SK-N-SH treated with all-trans-retinoic acid at 6 μM for 48 hours (cell line): ENCODE results near the gene OLIG1.

Experiments
- ATAC-seq: fragments of 200-7000 bp; cut with Tn5 transposase; 3 replicates; pipeline ENCODE4 v1.9.1; 2020; ENCODE audit warnings: mild to moderate bottlenecking, moderate library complexity
- ARNTL ChIP-seq: fragments of 450-650 bp; formaldehyde crosslinking; IDR thresholded peaks from 2 replicates; pipeline ENCODE4 v1.5.0; 2020; ENCODE audit warnings: low read depth, mild to moderate bottlenecking, moderate library complexity, borderline replicate concordance
- BACH2 ChIP-seq: fragments of 250-450 bp; sonication (Bioruptor Pico); IDR thresholded peaks from 2 replicates; pipeline ENCODE4 v1.9.0; 2021; ENCODE audit warnings: mild to moderate bottlenecking, borderline replicate concordance
- ESRRG ChIP-seq: fragments of 250-450 bp; sonication (Bioruptor Pico); IDR thresholded peaks from 2 replicates; pipeline ENCODE4 v1.6.1; 2021; ENCODE audit warnings: mild to moderate bottlenecking
- GLIS3 ChIP-seq: fragments of 250-450 bp; sonication (Bioruptor Pico); IDR thresholded peaks from 2 replicates; pipeline ENCODE4 v1.5.0; 2020; ENCODE audit warnings: mild to moderate bottlenecking, moderate library complexity
- ISL1 ChIP-seq: fragments of 250-450 bp; sonication (Bioruptor Pico); IDR thresholded peaks from 2 replicates; pipeline ENCODE4 v2.1.2; 2022; ENCODE audit warnings: mild to moderate bottlenecking, moderate library complexity
- OSR1 ChIP-seq: fragments of 250-450 bp; sonication (Bioruptor Pico); IDR thresholded peaks from 2 replicates; pipeline ENCODE4 v1.8.0; 2022; ENCODE audit warnings: moderate library complexity, mild to moderate bottlenecking, inconsistent platforms
- PATZ1 ChIP-seq: fragments of 250-450 bp; sonication (Bioruptor Pico); IDR thresholded peaks from 2 replicates; pipeline ENCODE4 v1.8.0; 2020; ENCODE audit warnings: mild to moderate bottlenecking, moderate library complexity, borderline replicate concordance
- POU6F1 ChIP-seq: fragments of 250-450 bp; sonication (Bioruptor Pico); IDR thresholded peaks from 2 replicates; pipeline ENCODE4 v1.8.0; 2021; ENCODE audit warnings: low read depth, mild to moderate bottlenecking, moderate library complexity, borderline replicate concordance
- PPARA ChIP-seq: fragments of 250-450 bp; sonication (Bioruptor Pico); IDR thresholded peaks from 2 replicates; pipeline ENCODE4 v1.5.0; 2020; ENCODE audit warnings: mild to moderate bottlenecking, borderline replicate concordance
- RARB ChIP-seq: fragments of 250-450 bp; sonication (Bioruptor Pico); IDR thresholded peaks from 2 replicates; pipeline ENCODE4 v1.8.0; 2021; ENCODE audit warnings: mild to moderate bottlenecking, moderate library complexity
- SNAI2 ChIP-seq: fragments of 250-450 bp; sonication (Bioruptor Pico); IDR thresholded peaks from 2 replicates; pipeline ENCODE4 v1.5.0; 2020; ENCODE audit warnings: mild to moderate bottlenecking, moderate library complexity
- TCF4 ChIP-seq: fragments of 250-450 bp; sonication (Bioruptor Pico); IDR thresholded peaks from 2 replicates; pipeline ENCODE4 v1.8.0; 2021; ENCODE audit warnings: mild to moderate bottlenecking, moderate library complexity, borderline replicate concordance
- TOX ChIP-seq: fragments of 250-450 bp; sonication (Bioruptor Pico); IDR thresholded peaks from 2 replicates; pipeline ENCODE4 v1.8.0; 2021; ENCODE audit warnings: mild to moderate bottlenecking, moderate library complexity, borderline replicate concordance
- TSHZ2 ChIP-seq: fragments of 250-450 bp; sonication (Bioruptor Pico); IDR thresholded peaks from 2 replicates; pipeline ENCODE4 v1.5.0; 2020; ENCODE audit warnings: mild to moderate bottlenecking, moderate library complexity
- ZC3H10 ChIP-seq: fragments of 250-450 bp; sonication (Bioruptor Pico); IDR thresholded peaks from 2 replicates; pipeline ENCODE4 v1.5.1; 2021; ENCODE audit warnings: mild to moderate bottlenecking, moderate library complexity
- ZFP3 ChIP-seq: fragments of 250-450 bp; sonication (Bioruptor Pico); IDR thresholded peaks from 2 replicates; pipeline ENCODE4 v1.5.0; 2020; ENCODE audit warnings: mild to moderate bottlenecking, moderate library complexity
- ZNF565 ChIP-seq: fragments of 450-650 bp; formaldehyde crosslinking; conservative IDR thresholded peaks from 2 replicates; pipeline ENCODE4 v1.5.0; 2020; ENCODE audit warnings: low read depth, mild to moderate bottlenecking, moderate library complexity
- ZNF70 ChIP-seq: fragments of 450-650 bp; formaldehyde crosslinking; IDR thresholded peaks from 2 replicates; pipeline ENCODE4 v1.5.0; 2020; ENCODE audit warnings: mild to moderate bottlenecking, moderate library complexity
- ZNF8 ChIP-seq: fragments of 450-650 bp; formaldehyde crosslinking; IDR thresholded peaks from 2 replicates; pipeline ENCODE4 v1.5.0; 2020; ENCODE audit warnings: mild to moderate bottlenecking, moderate library complexity
- TF ChIP-seq, protein P1 (sequence below): fragments of 250-450 bp; sonication (Bioruptor Pico); IDR thresholded peaks from 2 replicates; pipeline ENCODE4 v1.5.1; 2020; ENCODE audit warnings: low read depth, mild to moderate bottlenecking, moderate library complexity

OLIG1 gene

GRCh38 chr21:33111577-33111976, 41.6 kb downstream of the OLIG1 start:
- no peak for ATAC-seq
- TF ChIP-seq TCF4 (CRISPR knock-in tag) (no peak), RARB (no peak), ZNF565 (CRISPR knock-in tag) (no peak), BACH2 (CRISPR knock-in tag) (no peak), ISL1 (CRISPR knock-in tag) (no peak), OSR1 (no peak), ZC3H10 (CRISPR knock-in tag) (no peak), TSHZ2 (no peak), ARNTL (no peak), ZNF8 (CRISPR knock-in tag) (no peak), ZFP3 (CRISPR knock-in tag) (no peak), PPARA (CRISPR knock-in tag) (no peak), SNAI2 (no peak), TOX (CRISPR knock-in tag) (no peak), GLIS3 (CRISPR knock-in tag) (no peak), PATZ1 (CRISPR knock-in tag) (no peak)
- TF ChIP-seq, protein P1, sequence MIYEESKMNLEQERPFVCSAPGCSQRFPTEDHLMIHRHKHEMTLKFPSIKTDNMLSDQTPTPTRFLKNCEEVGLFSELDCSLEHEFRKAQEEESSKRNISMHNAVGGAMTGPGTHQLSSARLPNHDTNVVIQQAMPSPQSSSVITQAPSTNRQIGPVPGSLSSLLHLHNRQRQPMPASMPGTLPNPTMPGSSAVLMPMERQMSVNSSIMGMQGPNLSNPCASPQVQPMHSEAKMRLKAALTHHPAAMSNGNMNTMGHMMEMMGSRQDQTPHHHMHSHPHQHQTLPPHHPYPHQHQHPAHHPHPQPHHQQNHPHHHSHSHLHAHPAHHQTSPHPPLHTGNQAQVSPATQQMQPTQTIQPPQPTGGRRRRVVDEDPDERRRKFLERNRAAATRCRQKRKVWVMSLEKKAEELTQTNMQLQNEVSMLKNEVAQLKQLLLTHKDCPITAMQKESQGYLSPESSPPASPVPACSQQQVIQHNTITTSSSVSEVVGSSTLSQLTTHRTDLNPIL (CRISPR knock-in tag) = no peak

GRCh38 chr21:33112151-33112550, 42.2 kb downstream of the OLIG1 start:
- TF ChIP-seq TSHZ2 (no peak), RARB (no peak)
- TF ChIP-seq, all 23 proteins: peak for 0

DNA sequence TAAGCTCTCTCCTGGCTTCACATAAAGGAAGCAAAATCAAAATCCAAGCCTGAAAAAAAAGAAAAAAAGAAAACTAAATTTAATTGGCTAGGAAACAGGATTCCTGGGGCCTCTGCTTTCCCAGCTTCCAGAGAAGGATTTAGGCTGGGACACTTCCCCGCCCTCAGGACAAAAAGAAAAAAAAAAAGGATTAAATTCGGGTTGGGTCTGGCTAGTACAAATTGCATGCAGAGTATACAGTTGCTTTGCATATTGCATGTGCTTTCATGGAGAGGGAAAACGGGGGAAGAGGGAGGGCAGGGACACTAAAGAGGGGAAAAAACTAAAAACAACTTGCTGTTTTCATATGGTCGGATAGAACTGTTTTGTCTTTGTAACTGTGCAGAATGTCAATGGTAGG, 42.7 kb downstream of the OLIG1 start:
- no peak for TF ChIP-seq ZC3H10 (CRISPR knock-in tag)
- no peak for TF ChIP-seq ZNF565 (CRISPR knock-in tag)
- no peak for TF ChIP-seq PPARA (CRISPR knock-in tag)
- TF ChIP-seq GLIS3 (CRISPR knock-in tag) = no peak
- no peak for TF ChIP-seq ZNF8 (CRISPR knock-in tag)
- TF ChIP-seq POU6F1 (CRISPR knock-in tag) = no peak
- no peak for TF ChIP-seq ZNF70
- TF ChIP-seq ISL1 (CRISPR knock-in tag) = no peak
- no peak for TF ChIP-seq BACH2 (CRISPR knock-in tag)
- TF ChIP-seq, protein P1 (CRISPR knock-in tag) = no peak
- TF ChIP-seq ESRRG (CRISPR knock-in tag) = no peak

More at GRCh38 chr21:33112151-33112550, 42.2 kb downstream of the OLIG1 start:
- no peak for ATAC-seq

More for the DNA sequence above, 42.7 kb downstream of the OLIG1 start:
- no peak for ATAC-seq
